Adrenal gland (tissue), 12 donors: ENCODE results near the gene GNB3. TPM values are rescaled to one million over a fixed set of nuclear protein-coding genes. Genes with fewer than 3 reads are reported as not detected.

Source experiments
- DNase-seq, 7 donors: peaks; one replicate each; pipeline ENCODE4 v3.0.0-alpha.2; 2019 to 2020
- H3K27ac ChIP-seq, 5 donors: fragments of 200-600 bp; sonication (generic) in 4 of 5; 1 replicate in 3 of 5; 2 replicates in 2 of 5; pipeline versions ENCODE4 v1.5.1 to v1.8.0; 2016 to 2020; ENCODE audit warnings: mild to moderate bottlenecking in 1 of 5
- H3K27me3 ChIP-seq: fragments of 200-600 bp; 2 replicates; pipeline ENCODE4 v1.8.0; 2021
- H3K36me3 ChIP-seq, 2 donors: fragments of 200-600 bp; replicated peaks in 1 of 2; 1 replicate in 1 of 2; 2 replicates in 1 of 2; pipeline versions ENCODE4 v1.5.1 to v1.8.0; 2018 to 2022
- H3K4me1 ChIP-seq, 2 donors: fragments of 200-600 bp; replicated peaks in 1 of 2; 1 replicate in 1 of 2; 2 replicates in 1 of 2; pipeline versions ENCODE4 v1.5.1 to v1.8.0; 2018 to 2021
- H3K4me3 ChIP-seq, 4 donors: fragments of 200-600 bp; sonication (generic) in 3 of 4; one replicate each; pipeline ENCODE4 v1.5.1; 2016 to 2018
- H3K9me3 ChIP-seq, 3 donors: fragments of 200-600 bp; sonication (generic) in 1 of 3; replicated peaks in 1 of 3; 1 replicate in 2 of 3; 2 replicates in 1 of 3; pipeline versions ENCODE4 v1.5.1 to v1.8.0; 2016 to 2021
- POLR2A ChIP-seq, 2 donors: fragments of 450-650 bp; IDR thresholded peaks; one replicate each; pipeline ENCODE4 v1.6.1; 2017; ENCODE audit warnings: antibody characterized with exemption in 2 of 2, mild to moderate bottlenecking in 2 of 2, moderate library complexity in 1 of 2
- WGBS, 4 donors: extraction: QIAGEN DNeasy Blood & Tissue Kit in 2 of 4; methylation state at CpG; one replicate each; pipeline versions ENCODE4 v1.1.5 to v1.1.7; 2013 to 2017; 5-methylcytosine and 5-hydroxymethylcytosine counted together
- intact Hi-C, 2 donors: fragments of 100-400 bp; cut with DNase I; formaldehyde crosslinking; loops; one replicate each; pipeline versions ENCODE4 v1.14.1 to v1.15.0; 2022 to 2023
- polyA plus RNA-seq, 3 donors: library from polyadenylated mRNA; stranded (reverse); fragments of 200-250 nt in 2 of 3; fragments of 350-450 nt in 1 of 3; fragmentation: Illumina TruSeq in 1 of 3; extraction: RNeasy Lipid Tissue Mini Kit (QIAGEN cat#74804) in 1 of 3; gene quantifications; one replicate each; pipeline ENCODE4 v1.2.3, GENCODE V29; 2013 to 2014
- total RNA-seq, 9 donors: library from RNA; depleted of rRNA in 4 of 9; stranded (reverse); fragments of >200 nt in 4 of 9; fragments of 120-200 nt in 1 of 9; fragmentation: NEBNext Ultra II Directional in 1 of 9; extraction: Animal tissue kit (Norgen Biotek cat#: 25700) in 1 of 9; gene quantifications; one replicate each; pipeline versions ENCODE4 v1.1.0 to v1.2.4, GENCODE V29; 2013 to 2023
- TF ChIP-seq, protein P1 (sequence below), 6 experiments: fragments of 450-650 bp in 4 of 6; fragments of 200-600 bp in 2 of 6; sonication (generic) in 1 of 6; IDR thresholded peaks; 1 replicate in 5 of 6; 2 replicates in 1 of 6; pipeline versions ENCODE4 v1.5.1 to v1.8.0; 2016 to 2021; ENCODE audit warnings: antibody characterized with exemption in 6 of 6, mild to moderate bottlenecking in 2 of 6, moderate library complexity in 1 of 6
- donor health status: healthy with polysubstance abuse.
- donor health status: Bipolar disorder and iron deficiency.
- donor health status: DM: yes; HTN: yes; CAD: no.
- donor health status: DM: no; HTN: no; CAD: no.
- donor health status: DM: no; HTN: no; CAD: no.
- donor health status: DM: yes; HTN: yes; CAD: no.

GNB3 gene
- total and polyA plus RNA-seq, 12 donors = 0.44 to 22.4 (median 1.7) TPM; not detected in 1

DNA sequence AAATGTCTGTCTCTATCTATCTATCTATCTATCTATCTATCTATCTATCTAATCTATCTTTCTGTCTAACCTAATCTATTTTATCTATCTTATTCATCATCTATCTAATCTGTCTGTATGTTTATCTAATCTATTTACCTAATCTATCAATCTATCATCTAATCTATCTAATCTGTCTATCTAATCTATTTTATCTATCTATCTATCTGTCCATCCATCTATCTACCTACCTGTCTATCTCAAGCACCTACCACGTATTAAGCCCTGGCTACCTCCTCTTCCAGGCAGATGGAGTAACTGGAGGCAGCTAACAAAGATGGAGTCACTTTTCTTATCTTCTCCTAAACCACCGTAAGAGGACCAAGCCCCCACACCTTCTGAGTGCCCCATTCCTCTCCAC lies 45.6 kb upstream of the GNB3 start:
- DNase-seq = no peak

DNA sequence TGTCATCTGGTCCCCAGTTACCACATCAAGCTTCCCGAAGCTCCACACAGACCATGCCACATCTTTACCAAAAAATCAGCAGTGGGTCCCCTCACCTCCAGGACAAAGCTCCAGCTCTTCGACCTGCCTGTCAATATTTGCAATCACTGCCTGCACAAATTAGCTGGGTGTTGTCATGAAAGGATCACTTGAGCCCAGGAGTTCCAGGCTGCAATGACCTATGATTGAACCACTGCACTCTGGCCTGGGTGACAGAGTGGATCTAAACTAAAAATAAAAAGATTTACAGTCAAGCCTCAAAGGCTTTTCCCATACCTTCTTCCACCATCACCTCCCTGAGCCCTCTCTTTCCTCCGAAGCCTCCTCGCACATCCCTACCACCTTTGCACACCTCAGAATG lies 44.1 kb upstream of the GNB3 start:
- DNase-seq = no peak
- Histone ChIP-seq H3K27ac (no peak overlapping the region), H3K4me3 (no peak overlapping the region), H3K36me3 (no peaks in the 10 kb centered on the region), H3K4me1 (no peaks in the 10 kb centered on the region), H3K9me3 (no peaks in the 10 kb centered on the region), H3K27me3 (peaks cover 13% of the 10 kb centered on the region)
- 87 to 91% (median 89%) methylated on average over 4 of the region's 4 CpGs for WGBS, 4 donors
- intact Hi-C loops = no loop called here
- TF ChIP-seq POLR2A (IDR thresholded peaks at IDR 0.05) = no peak
- TF ChIP-seq, protein P1, sequence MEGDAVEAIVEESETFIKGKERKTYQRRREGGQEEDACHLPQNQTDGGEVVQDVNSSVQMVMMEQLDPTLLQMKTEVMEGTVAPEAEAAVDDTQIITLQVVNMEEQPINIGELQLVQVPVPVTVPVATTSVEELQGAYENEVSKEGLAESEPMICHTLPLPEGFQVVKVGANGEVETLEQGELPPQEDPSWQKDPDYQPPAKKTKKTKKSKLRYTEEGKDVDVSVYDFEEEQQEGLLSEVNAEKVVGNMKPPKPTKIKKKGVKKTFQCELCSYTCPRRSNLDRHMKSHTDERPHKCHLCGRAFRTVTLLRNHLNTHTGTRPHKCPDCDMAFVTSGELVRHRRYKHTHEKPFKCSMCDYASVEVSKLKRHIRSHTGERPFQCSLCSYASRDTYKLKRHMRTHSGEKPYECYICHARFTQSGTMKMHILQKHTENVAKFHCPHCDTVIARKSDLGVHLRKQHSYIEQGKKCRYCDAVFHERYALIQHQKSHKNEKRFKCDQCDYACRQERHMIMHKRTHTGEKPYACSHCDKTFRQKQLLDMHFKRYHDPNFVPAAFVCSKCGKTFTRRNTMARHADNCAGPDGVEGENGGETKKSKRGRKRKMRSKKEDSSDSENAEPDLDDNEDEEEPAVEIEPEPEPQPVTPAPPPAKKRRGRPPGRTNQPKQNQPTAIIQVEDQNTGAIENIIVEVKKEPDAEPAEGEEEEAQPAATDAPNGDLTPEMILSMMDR (IDR thresholded peaks at IDR 0.05) = no peak

More for the DNA sequence above, 45.6 kb upstream of the GNB3 start:
- Histone ChIP-seq H3K4me1 (no peaks in the 10 kb centered on the region), H3K9me3 (no peaks in the 10 kb centered on the region), H3K27me3 (peaks cover 13% of the 10 kb centered on the region), H3K36me3 (no peaks in the 10 kb centered on the region), H3K27ac (no peak overlapping the region), H3K4me3 (no peak overlapping the region)
- whole genome bisulfite sequencing, 4 donors = 34 to 63% (median 52%) methylated on average over 2 of the region's 2 CpGs
- intact Hi-C loops = no loop called here
- no peak for TF ChIP-seq POLR2A (IDR thresholded peaks at IDR 0.05)
- TF ChIP-seq, protein P1 (IDR thresholded peaks at IDR 0.05) = no peak

DNA sequence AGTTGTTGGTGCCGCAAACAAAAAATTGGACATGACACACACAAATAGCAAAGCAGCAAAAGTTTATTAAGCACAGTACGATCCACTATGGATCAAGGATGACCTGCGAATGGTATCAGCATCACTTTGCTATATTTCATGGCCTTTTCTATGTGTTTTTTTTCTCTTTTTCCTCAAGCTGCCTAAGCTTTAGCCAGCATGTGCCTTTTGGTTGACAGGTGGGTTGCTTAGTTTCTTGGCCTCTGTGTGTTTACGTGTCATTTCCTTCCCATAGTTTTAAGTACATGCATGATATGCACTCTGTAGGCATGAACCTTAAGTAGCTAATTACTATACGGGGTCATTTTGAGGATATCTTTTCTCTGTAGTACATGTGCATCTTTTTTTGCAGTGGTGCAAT lies 41.6 kb upstream of the GNB3 start:
- no peak for DNase-seq
- TF ChIP-seq, protein P1 (IDR thresholded peaks at IDR 0.05) = no peak
- TF ChIP-seq POLR2A (IDR thresholded peaks at IDR 0.05) = no peak

DNA sequence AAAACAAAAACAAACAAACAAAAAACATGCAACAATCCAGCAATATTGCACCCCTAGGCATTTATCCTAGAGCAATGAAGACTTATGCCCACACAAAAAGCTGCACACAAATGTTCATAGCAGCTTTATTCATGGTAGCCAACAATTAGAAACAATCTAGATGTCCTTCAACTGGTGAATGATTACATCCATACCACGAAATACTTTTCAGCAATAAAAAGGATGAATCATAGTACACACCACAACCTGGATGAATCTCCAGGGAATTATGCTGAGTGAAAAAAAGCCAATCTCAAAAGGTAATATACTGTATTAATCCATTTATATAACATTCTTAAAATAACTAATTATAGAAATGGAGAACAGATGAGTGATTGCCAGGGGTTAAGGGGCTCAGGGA lies 33.6 kb upstream of the GNB3 start:
- H3K27me3 ChIP-seq = peaks cover 3% of the 10 kb centered on the region
- H3K36me3 ChIP-seq = no peaks in the 10 kb centered on the region
- intact Hi-C loops = no loop called here
- DNase-seq = no peak
- no peak overlapping the region for H3K27ac ChIP-seq
- TF ChIP-seq, protein P1 (IDR thresholded peaks at IDR 0.05) = no peak
- no peak for TF ChIP-seq POLR2A (IDR thresholded peaks at IDR 0.05)
- no peak overlapping the region for H3K4me3 ChIP-seq
- no peaks in the 10 kb centered on the region for H3K9me3 ChIP-seq
- no peaks in the 10 kb centered on the region for H3K4me1 ChIP-seq
- WGBS, 4 donors = 25 to 67% (median 37%) methylated on average over 1 of the region's 1 CpG

More for the DNA sequence above, 41.6 kb upstream of the GNB3 start:
- no peaks in the 10 kb centered on the region for H3K36me3 ChIP-seq
- no peaks in the 10 kb centered on the region for H3K4me1 ChIP-seq
- H3K27me3 ChIP-seq = peaks cover 4% of the 10 kb centered on the region
- H3K9me3 ChIP-seq = no peaks in the 10 kb centered on the region
- H3K4me3 ChIP-seq = no peak overlapping the region
- WGBS, 4 donors = 78 to 88% (median 86%) methylated on average over 5 of the region's 5 CpGs
- intact Hi-C loops = no loop called here
- H3K27ac ChIP-seq = no peak overlapping the region
